Smooth muscle cell of the brain vasculature (primary cell): ENCODE results near the gene SH3PXD2A.

Experiments
- DNase-seq: peaks from one replicate; pipeline ENCODE4 v3.0.0-alpha.2; 2012; ENCODE audit warnings: low read depth, low spot score

Gene SH3PXD2A

GRCh38 chr10:103879409-103879808 is 24.0 kb upstream of the SH3PXD2A start:
- no peak for DNase-seq

DNA sequence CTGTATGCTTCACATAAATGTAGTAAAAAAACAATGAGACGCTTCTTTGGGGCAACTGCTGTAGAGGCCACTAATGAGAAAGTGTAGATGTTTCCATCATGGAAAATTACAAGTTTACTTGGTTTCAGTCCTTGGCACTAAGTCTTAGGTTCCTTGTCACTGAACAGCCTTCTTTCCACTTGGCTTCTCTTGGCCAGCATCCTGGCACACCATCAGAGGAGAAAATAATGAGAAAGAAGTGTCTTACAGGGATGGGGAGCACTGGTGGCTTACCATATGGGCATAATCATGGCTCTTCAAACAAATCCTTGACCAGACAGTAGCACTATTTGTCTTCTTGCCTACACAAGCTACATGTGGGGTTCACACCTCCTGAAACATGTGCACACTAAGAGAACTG is 22.5 kb upstream of the SH3PXD2A start:
- DNase-seq, result no peak

DNA sequence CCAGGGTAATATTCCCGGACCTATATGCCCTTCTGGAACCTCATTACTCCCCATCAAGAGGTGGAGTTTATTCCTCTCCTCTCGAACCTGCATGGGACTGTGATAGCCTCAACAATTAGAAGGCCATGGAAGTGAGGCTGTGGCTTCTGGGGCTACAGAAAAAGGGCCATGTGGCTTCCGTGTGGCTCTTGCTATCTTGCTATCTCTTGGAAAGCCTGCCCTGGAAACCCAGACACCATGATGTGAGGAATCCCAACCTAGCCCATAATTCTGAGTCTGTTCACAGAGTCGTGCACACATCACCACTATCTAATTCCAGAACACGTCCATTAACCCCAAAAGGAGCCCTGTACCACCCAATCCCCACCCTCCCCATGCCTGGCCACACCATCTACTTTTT is 20.8 kb upstream of the SH3PXD2A start:
- DNase-seq, result no peak

DNA sequence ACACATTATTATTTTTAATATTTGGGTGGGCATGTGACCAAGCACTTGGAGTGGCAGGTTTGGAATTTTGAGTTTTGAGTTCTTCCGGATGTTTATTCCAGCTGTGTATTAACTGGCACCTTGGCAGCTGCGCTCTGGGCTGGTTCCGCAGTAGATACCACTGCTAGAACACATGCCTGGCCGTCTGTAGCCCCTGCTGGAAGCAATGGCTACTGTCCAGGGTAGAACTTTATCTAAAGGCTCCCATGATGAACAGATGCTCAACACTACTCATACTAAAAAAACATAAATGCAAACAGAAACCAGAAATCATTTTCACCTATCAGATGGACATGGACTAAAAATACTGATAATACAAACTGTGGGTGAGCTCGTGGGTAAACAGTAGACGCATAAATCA is 19.4 kb upstream of the SH3PXD2A start:
- DNase-seq, result no peak

- no peak for DNase-seq
These were observed 17.0 kb upstream of the SH3PXD2A start for GRCh38 chr10:103872137-103872931.

GRCh38 chr10:103871006-103871405 is 15.6 kb upstream of the SH3PXD2A start:
- no peak for DNase-seq

DNA sequence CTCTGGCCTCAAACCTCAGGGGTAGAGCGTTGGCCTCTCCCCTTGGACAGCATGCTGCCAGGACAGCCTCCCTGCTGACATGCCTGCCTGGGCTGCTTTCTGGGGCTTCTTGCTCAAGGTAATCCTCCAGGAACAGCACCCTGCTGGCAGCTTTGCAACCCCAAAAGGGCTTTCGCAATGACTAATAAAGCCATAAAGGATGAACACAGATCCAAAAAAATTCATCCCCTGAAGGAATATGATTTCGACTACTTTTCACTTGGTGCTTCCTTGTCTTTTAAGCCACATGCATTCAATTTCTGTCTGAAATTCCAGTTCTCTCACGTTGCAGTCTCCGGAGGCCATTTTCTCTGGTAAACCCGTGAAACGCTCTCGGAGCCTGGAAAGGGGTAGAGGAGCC is 15.1 kb upstream of the SH3PXD2A start:
- no peak for DNase-seq

DNA sequence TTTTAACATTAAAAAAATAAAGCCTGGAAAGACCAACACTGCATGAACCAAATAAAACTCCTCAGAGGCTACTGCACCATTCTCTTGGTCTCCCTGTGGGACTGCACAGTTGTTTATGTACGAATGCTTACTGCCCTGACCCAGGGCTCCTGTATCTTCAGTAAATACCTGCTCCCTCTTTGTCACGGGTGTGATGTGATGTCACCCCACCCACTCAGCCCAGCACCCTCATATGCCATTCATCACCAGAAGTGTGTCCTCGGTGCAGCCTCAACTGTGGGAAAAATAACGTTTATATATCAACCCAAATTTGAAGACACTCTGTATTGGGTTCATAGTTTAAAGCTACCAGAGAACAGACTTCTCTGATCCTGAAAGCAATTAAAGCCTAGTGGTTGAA is 14.0 kb upstream of the SH3PXD2A start:
- DNase-seq, result no peak

DNA sequence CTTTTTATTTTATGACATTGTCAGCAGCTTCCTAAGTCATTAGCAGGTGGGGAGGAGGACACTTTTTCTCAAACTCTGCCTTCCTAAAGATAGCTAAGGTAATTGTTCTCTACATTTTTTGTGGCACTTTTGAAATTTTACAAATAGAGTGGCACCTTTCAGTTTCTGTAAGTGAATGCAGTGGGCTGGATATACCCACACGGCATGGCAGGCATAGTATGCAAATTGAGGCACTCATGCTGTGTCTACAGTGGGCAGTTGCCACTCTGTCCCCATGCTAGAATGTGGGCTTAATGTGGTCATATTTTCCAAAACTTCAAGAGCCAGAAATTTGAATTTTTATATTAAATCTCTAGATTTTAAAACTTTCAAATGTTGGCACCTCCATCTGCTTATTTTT is 12.8 kb upstream of the SH3PXD2A start:
- DNase-seq, result no peak

- DNase-seq, result no peak
These were observed 6.1 kb upstream of the SH3PXD2A start for GRCh38 chr10:103861505-103861904.

GRCh38 chr10:103859161-103860086 is 4.0 kb upstream of the SH3PXD2A start:
- no peak for DNase-seq

- DNase-seq, result no peak
These were observed 3.0 kb upstream of the SH3PXD2A start for GRCh38 chr10:103858360-103858759.

- DNase-seq, result no peak
These were observed 1.4 kb upstream of the SH3PXD2A start for GRCh38 chr10:103856797-103857170.

GRCh38 chr10:103855852-103856796 is 748 bp upstream of the SH3PXD2A start:
- DNase-seq, result no peak

GRCh38 chr10:103854686-103855391 is 537 bp downstream of the SH3PXD2A start:
- DNase-seq, result no peak

DNA sequence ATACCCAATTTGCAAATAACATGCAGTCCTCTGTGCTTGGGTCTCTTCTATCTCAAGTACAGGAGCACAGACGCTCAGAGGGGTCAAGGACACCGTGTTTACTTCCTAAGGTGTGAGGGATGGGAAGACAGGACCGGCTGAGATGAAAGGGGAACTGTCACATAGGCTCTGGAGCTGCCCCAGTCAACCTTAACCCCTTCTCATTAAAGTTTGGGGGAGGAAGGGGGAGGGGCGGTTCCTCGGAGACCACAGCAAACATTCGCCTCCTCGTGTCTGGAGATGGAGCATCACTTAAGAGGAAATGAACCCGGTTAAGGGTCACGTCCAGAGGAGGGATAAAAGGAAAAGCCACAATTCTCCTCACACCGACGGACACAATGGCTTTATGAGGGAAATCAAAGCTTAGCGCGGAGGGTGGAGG is 1.1 kb downstream of the SH3PXD2A start:
- no peak for DNase-seq

- DNase-seq, result no peak
These were observed 1.7 kb downstream of the SH3PXD2A start for GRCh38 chr10:103853428-103854264.

GRCh38 chr10:103852856-103853255 is 2.5 kb downstream of the SH3PXD2A start:
- DNase-seq, result no peak

- DNase-seq, result no peak
These were observed 3.1 kb downstream of the SH3PXD2A start for GRCh38 chr10:103852189-103852711.

DNA sequence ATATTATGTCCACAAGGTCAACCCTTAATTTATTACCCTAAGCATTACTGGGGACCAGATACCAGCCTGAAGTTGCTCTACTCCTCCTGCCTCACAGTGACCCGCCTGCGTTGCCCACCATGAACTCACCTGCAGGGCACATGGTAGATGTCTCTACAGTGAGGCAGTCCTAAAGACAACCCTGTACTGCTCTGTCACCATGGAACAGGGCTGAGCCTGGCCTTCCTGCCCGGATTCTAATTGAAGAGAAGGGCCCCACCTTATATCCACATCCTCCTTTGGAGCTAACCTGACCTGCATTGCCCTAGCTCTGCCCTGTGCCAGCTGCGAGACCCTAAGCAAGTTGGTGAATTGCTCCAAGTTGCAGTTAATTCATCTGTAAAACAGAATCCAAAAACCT is 4.1 kb downstream of the SH3PXD2A start:
- no peak for DNase-seq
